Breast epithelium (tissue), 4 donors: ENCODE measurements around the gene COL23A1. TPM values are rescaled to one million over a fixed set of nuclear protein-coding genes. Genes with fewer than 3 reads are reported as not detected.

Experiments
- DNase-seq, 2 donors: peaks; one replicate each; pipeline ENCODE4 v3.0.0-alpha.2; 2019; ENCODE audit warnings: low spot score in 2 of 2
- H3K27ac ChIP-seq, 2 donors: fragments of 200-600 bp; sonication (generic) in 1 of 2; one replicate each; pipeline ENCODE4 v1.5.1; 2016 to 2019; ENCODE audit warnings: mild to moderate bottlenecking in 1 of 2
- H3K27me3 ChIP-seq, 2 donors: fragments of 200-600 bp; sonication (generic) in 1 of 2; one replicate each; pipeline versions ENCODE4 v1.5.1 to v1.6.0; 2017 to 2019; ENCODE audit warnings: control low read depth in 1 of 2, mild to moderate bottlenecking in 1 of 2
- H3K36me3 ChIP-seq: fragments of 200-600 bp; one replicate; pipeline ENCODE4 v1.5.1; 2019
- H3K4me1 ChIP-seq, 2 donors: fragments of 200-600 bp; sonication (generic); one replicate each; pipeline ENCODE4 v1.5.1; 2016 to 2019; ENCODE audit warnings: control low read depth in 1 of 2
- H3K4me3 ChIP-seq, 3 donors: fragments of 200-600 bp; sonication (generic); 1 replicate in 2 of 3; 2 replicates in 1 of 3; pipeline ENCODE4 v1.5.1; 2016 to 2019; ENCODE audit warnings: mild to moderate bottlenecking in 3 of 3, moderate library complexity in 2 of 3
- H3K9me3 ChIP-seq, 2 donors: fragments of 200-600 bp; sonication (generic) in 1 of 2; one replicate each; pipeline ENCODE4 v1.5.1; 2016 to 2019; ENCODE audit warnings: control low read depth in 1 of 2
- POLR2A ChIP-seq: fragments of 450-650 bp; IDR thresholded peaks from one replicate; pipeline ENCODE4 v1.6.1; 2016; ENCODE audit warnings: antibody characterized with exemption, mild to moderate bottlenecking, moderate library complexity
- POLR2AphosphoS5 ChIP-seq, 3 donors: sonication (generic); formaldehyde crosslinking; IDR thresholded peaks; one replicate each; pipeline ENCODE4 v1.6.1; 2017; ENCODE audit warnings: antibody characterized with exemption in 3 of 3
- intact Hi-C: fragments of 100-400 bp; cut with DNase I; formaldehyde crosslinking; loops from one replicate; pipeline ENCODE4 v1.15.1; 2023; ENCODE audit warnings: low total_unique reads
- total RNA-seq, 3 donors: library from RNA; depleted of rRNA; stranded (reverse); fragments of >200 nt; gene quantifications; one replicate each; pipeline ENCODE4 v1.1.0, GENCODE V29; 2016
- TF ChIP-seq, protein P1 (sequence below), 3 donors: fragments of 450-650 bp; IDR thresholded peaks; one replicate each; pipeline ENCODE4 v1.5.1; 2016 to 2017; ENCODE audit warnings: antibody characterized with exemption in 3 of 3, mild to moderate bottlenecking in 3 of 3, moderate library complexity in 3 of 3

The COL23A1 gene
- total RNA-seq, 3 donors from 2014 or later = 0.32 to 3.3 (median 2.6) TPM

- H3K4me3 ChIP-seq = no peak overlapping the region
- intact Hi-C loops = no loop called here
- DNase-seq = no peak
- no peak overlapping the region for H3K27ac ChIP-seq
- H3K4me1 ChIP-seq = peaks cover 0 to 5% of the 10 kb centered on the region in 2 donors
- TF ChIP-seq POLR2A = no peak
- no peak for TF ChIP-seq POLR2AphosphoS5 (IDR thresholded peaks at IDR 0.05)
- TF ChIP-seq, protein P1, sequence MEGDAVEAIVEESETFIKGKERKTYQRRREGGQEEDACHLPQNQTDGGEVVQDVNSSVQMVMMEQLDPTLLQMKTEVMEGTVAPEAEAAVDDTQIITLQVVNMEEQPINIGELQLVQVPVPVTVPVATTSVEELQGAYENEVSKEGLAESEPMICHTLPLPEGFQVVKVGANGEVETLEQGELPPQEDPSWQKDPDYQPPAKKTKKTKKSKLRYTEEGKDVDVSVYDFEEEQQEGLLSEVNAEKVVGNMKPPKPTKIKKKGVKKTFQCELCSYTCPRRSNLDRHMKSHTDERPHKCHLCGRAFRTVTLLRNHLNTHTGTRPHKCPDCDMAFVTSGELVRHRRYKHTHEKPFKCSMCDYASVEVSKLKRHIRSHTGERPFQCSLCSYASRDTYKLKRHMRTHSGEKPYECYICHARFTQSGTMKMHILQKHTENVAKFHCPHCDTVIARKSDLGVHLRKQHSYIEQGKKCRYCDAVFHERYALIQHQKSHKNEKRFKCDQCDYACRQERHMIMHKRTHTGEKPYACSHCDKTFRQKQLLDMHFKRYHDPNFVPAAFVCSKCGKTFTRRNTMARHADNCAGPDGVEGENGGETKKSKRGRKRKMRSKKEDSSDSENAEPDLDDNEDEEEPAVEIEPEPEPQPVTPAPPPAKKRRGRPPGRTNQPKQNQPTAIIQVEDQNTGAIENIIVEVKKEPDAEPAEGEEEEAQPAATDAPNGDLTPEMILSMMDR (IDR thresholded peaks at IDR 0.05) = no peak
- H3K36me3 ChIP-seq = peaks cover 4% of the 10 kb centered on the region
- H3K9me3 ChIP-seq = no peaks in the 10 kb centered on the region
- no peaks in the 10 kb centered on the region for H3K27me3 ChIP-seq
Measured at GRCh38 chr5:178622679-178623247, 32.6 kb upstream of the COL23A1 start.

DNA sequence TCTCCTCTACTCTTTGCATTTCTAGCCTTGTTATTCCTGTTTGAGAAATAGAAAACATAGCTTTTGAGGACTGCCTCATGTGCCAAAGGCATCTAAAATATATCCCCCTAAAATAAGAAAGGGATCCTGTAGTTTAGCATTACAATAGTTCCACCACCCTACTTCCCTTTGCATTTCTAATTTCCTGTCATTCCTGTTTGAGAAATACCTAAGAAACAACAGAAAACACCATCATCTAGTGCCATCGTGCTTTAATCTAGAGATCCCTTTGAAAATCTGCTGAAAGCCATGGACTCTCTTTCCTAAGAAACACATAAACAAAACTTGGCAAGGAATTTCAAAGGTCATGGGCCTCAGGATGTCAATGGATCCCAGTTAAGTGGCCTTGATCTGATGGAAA lies 29.2 kb upstream of the COL23A1 start:
- Histone ChIP-seq H3K27ac (no peak overlapping the region), H3K4me3 (no peak overlapping the region), H3K9me3 (no peaks in the 10 kb centered on the region), H3K27me3 (no peaks in the 10 kb centered on the region), H3K4me1 (peaks cover 0 to under 1% of the 10 kb centered on the region in 2 donors), H3K36me3 (peaks cover 4% of the 10 kb centered on the region)
- TF ChIP-seq POLR2AphosphoS5 (IDR thresholded peaks at IDR 0.05) (no peak), POLR2A (no peak)
- TF ChIP-seq, protein P1 (IDR thresholded peaks at IDR 0.05) = no peak
- intact Hi-C loops = no loop called here
- DNase-seq = no peak

GRCh38 chr5:178612299-178612698 lies 22.1 kb upstream of the COL23A1 start:
- TF ChIP-seq, protein P1 (IDR thresholded peaks at IDR 0.05) = no peak
- TF ChIP-seq POLR2A (no peak), POLR2AphosphoS5 (IDR thresholded peaks at IDR 0.05) (no peak)
- Histone ChIP-seq H3K9me3 (no peaks in the 10 kb centered on the region), H3K4me3 (no peak overlapping the region), H3K36me3 (peaks cover 19% of the 10 kb centered on the region), H3K4me1 (no peaks in the 10 kb centered on the region), H3K27ac (no peak overlapping the region), H3K27me3 (no peaks in the 10 kb centered on the region)
- no peak for DNase-seq
- intact Hi-C loops = no loop called here

- H3K27ac ChIP-seq = no peak overlapping the region
- intact Hi-C loops = no loop called here
- no peak for TF ChIP-seq POLR2A
- TF ChIP-seq, protein P1 (IDR thresholded peaks at IDR 0.05) = no peak
- TF ChIP-seq POLR2AphosphoS5 (IDR thresholded peaks at IDR 0.05) = no peak
- no peaks in the 10 kb centered on the region for H3K4me1 ChIP-seq
- H3K36me3 ChIP-seq = peaks cover 14% of the 10 kb centered on the region
- no peaks in the 10 kb centered on the region for H3K9me3 ChIP-seq
- no peaks in the 10 kb centered on the region for H3K27me3 ChIP-seq
- DNase-seq = no peak
- H3K4me3 ChIP-seq = no peak overlapping the region
Measured at GRCh38 chr5:178606269-178606668, 16.1 kb upstream of the COL23A1 start.

DNA sequence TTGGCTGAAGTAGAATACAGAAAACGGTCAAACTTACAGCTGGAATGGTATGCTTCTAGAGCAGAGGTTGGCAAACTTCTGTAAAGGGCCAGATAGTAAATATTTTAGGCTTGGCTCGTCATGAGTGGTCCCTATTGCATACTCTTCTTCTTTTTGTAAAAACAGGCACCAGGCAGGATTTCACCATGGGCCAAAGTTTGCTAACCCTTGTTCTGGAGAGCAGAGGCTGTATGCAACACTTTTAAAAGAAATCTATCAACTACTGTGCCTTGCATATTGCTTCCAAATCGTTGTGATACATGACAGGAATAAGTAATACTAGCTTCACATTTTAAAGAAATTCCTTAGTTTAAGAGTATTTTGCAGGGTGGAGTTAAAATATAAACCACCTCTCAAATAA lies 15.6 kb upstream of the COL23A1 start:
- intact Hi-C loops = no loop called here
- Histone ChIP-seq H3K4me1 (no peaks in the 10 kb centered on the region), H3K9me3 (no peaks in the 10 kb centered on the region), H3K36me3 (peaks cover 11% of the 10 kb centered on the region), H3K4me3 (no peak overlapping the region), H3K27ac (no peak overlapping the region), H3K27me3 (no peaks in the 10 kb centered on the region)
- no peak for DNase-seq
- TF ChIP-seq POLR2A = no peak
- TF ChIP-seq POLR2AphosphoS5 (IDR thresholded peaks at IDR 0.05) = no peak
- TF ChIP-seq, protein P1 (IDR thresholded peaks at IDR 0.05) = no peak
